DND-41 (cell line): ENCODE results near the gene TYRP1.

ENCODE experiments used
- EZH2 ChIP-seq: IDR thresholded peaks from 3 replicates; pipeline ENCODE4 v1.6.1; 2012; ENCODE audit warnings: borderline replicate concordance, low read depth, mild to moderate bottlenecking, moderate library complexity, low read length, inconsistent platforms; ENCODE audit not compliant: severe bottlenecking
- TF ChIP-seq, protein P1 (sequence below): IDR thresholded peaks from 2 replicates; pipeline ENCODE4 v1.5.1; 2012; ENCODE audit warnings: borderline replicate concordance, low read length, moderate library complexity, mild to moderate bottlenecking; ENCODE audit not compliant: poor library complexity, severe bottlenecking; ENCODE audit errors: extremely low read depth

- no peak for TF ChIP-seq EZH2
- TF ChIP-seq, protein P1, sequence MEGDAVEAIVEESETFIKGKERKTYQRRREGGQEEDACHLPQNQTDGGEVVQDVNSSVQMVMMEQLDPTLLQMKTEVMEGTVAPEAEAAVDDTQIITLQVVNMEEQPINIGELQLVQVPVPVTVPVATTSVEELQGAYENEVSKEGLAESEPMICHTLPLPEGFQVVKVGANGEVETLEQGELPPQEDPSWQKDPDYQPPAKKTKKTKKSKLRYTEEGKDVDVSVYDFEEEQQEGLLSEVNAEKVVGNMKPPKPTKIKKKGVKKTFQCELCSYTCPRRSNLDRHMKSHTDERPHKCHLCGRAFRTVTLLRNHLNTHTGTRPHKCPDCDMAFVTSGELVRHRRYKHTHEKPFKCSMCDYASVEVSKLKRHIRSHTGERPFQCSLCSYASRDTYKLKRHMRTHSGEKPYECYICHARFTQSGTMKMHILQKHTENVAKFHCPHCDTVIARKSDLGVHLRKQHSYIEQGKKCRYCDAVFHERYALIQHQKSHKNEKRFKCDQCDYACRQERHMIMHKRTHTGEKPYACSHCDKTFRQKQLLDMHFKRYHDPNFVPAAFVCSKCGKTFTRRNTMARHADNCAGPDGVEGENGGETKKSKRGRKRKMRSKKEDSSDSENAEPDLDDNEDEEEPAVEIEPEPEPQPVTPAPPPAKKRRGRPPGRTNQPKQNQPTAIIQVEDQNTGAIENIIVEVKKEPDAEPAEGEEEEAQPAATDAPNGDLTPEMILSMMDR = no peak
Observed at GRCh38 chr9:12659220-12659619, 34.0 kb upstream of the TYRP1 start.
